PC-3 (cell line): ENCODE data around the gene SMYD3. TPM values are rescaled to one million over a fixed set of nuclear protein-coding genes. Genes with fewer than 3 reads are reported as not detected.
A peak's percentile ranks its signal among the peaks of the same experiment; 100 is the strongest.

Source experiments
- ATAC-seq: fragments of 200-7000 bp; cut with Tn5 transposase; 2 replicates; pipeline ENCODE4 v1.9.1; 2020; ENCODE audit warnings: mild to moderate bottlenecking, moderate library complexity
- BruUV-seq: library from RNA; stranded (reverse); fragments of 400-500 nt; replicated peaks from 2 replicates; lab custom pipeline; 2021; lab: Mats Ljungman, UMichigan
- CTCF ChIA-PET: fragments of 300-600 bp; sonication (Branson Sonifier 250); formaldehyde crosslinking; loops from one replicate; lab custom pipeline; 2022; ENCODE audit warnings: antibody characterized with exemption; lab: Charles Lee
- POLR2A ChIA-PET: fragments of 300-600 bp; sonication (Branson Sonifier 250); formaldehyde crosslinking; loops from one replicate; lab custom pipeline; 2022; ENCODE audit warnings: antibody characterized with exemption; ENCODE audit not compliant: unreplicated experiment; lab: Charles Lee
- DNase-seq: peaks from one replicate; pipeline ENCODE4 v3.0.0-alpha.2; 2015
- H2AFZ ChIP-seq: fragments of 300-600 bp; sonication (generic); 2 replicates; pipeline ENCODE4 v1.6.0; 2016; ENCODE audit warnings: antibody characterized with exemption, low read length
- H3F3A ChIP-seq: fragments of 300-600 bp; sonication (generic); one replicate; pipeline ENCODE4 v1.6.0; 2017; ENCODE audit warnings: antibody characterized with exemption, low read length, control low read depth, mild to moderate bottlenecking; ENCODE audit not compliant: unreplicated experiment
- H3K27ac ChIP-seq: fragments of 300-600 bp; sonication (generic); 2 replicates; pipeline ENCODE4 v1.5.1; 2016; ENCODE audit warnings: mild to moderate bottlenecking, low read length
- H3K27me3 ChIP-seq: fragments of 300-600 bp; sonication (generic); 2 replicates; pipeline ENCODE4 v1.6.1; 2016; ENCODE audit warnings: low read length, mixed read lengths
- H3K36me3 ChIP-seq: fragments of 300-600 bp; sonication (generic); 2 replicates; pipeline ENCODE4 v1.6.1; 2016; ENCODE audit warnings: low read depth, mixed run types, low read length, mixed read lengths
- H3K4me1 ChIP-seq: fragments of 300-600 bp; sonication (generic); 2 replicates; pipeline ENCODE4 v1.5.1; 2016; ENCODE audit warnings: low read length; ENCODE audit not compliant: insufficient read depth
- H3K4me2 ChIP-seq: fragments of 300-600 bp; sonication (generic); 2 replicates; pipeline ENCODE4 v1.6.0; 2016; ENCODE audit warnings: low read length
- H3K4me3 ChIP-seq: fragments of 300-600 bp; sonication (generic); 2 replicates; pipeline ENCODE4 v1.5.1; 2016; ENCODE audit warnings: mild to moderate bottlenecking, low read length, mixed read lengths
- H3K79me2 ChIP-seq: fragments of 300-600 bp; sonication (generic); 2 replicates; pipeline ENCODE4 v1.6.1; 2017; ENCODE audit warnings: low read length, mixed read lengths
- H3K9ac ChIP-seq: fragments of 300-600 bp; sonication (generic); 2 replicates; pipeline ENCODE4 v1.6.0; 2016; ENCODE audit warnings: mild to moderate bottlenecking, low read length
- H3K9me2 ChIP-seq: fragments of 300-600 bp; sonication (generic); replicated peaks from 2 replicates; pipeline ENCODE4 v1.6.1; 2016; ENCODE audit warnings: mixed run types, low read length, mixed read lengths
- H3K9me3 ChIP-seq: fragments of 300-600 bp; sonication (generic); 2 replicates; pipeline ENCODE4 v1.6.1; 2016; ENCODE audit warnings: low read length, mixed read lengths
- H4K20me1 ChIP-seq: fragments of 300-600 bp; sonication (generic); 2 replicates; pipeline ENCODE4 v1.6.1; 2016; ENCODE audit warnings: low read length, mixed read lengths
- CTCF ChIP-seq: fragments of 300-600 bp; sonication (generic); conservative IDR thresholded peaks from 2 replicates; pipeline ENCODE4 v1.5.1; 2017; ENCODE audit warnings: antibody characterized with exemption, low read depth, mild to moderate bottlenecking, low read length
- EZH2 ChIP-seq: fragments of 300-600 bp; sonication (generic); IDR thresholded peaks from one replicate; pipeline ENCODE4 v1.6.1; 2017; ENCODE audit warnings: antibody characterized with exemption, mild to moderate bottlenecking, low read length; ENCODE audit not compliant: unreplicated experiment
- EZH2phosphoT487 ChIP-seq: fragments of 300-600 bp; sonication (generic); IDR thresholded peaks from 2 replicates; pipeline ENCODE4 v1.6.1; 2018; ENCODE audit warnings: mild to moderate bottlenecking, antibody characterized with exemption, low read length, borderline replicate concordance
- intact Hi-C: fragments of 100-400 bp; cut with micrococcal nuclease; formaldehyde crosslinking; loops from 2 replicates; pipeline ENCODE4 v1.9.0; 2023
- total RNA-seq: library from RNA; depleted of rRNA; stranded (reverse); fragments of >200 nt; gene quantifications from 2 replicates; pipeline ENCODE4 v1.2.3, GENCODE V29; 2014

Gene SMYD3
- total RNA-seq, 1 experiment from 2014 or later, result 33.0 TPM

DNA sequence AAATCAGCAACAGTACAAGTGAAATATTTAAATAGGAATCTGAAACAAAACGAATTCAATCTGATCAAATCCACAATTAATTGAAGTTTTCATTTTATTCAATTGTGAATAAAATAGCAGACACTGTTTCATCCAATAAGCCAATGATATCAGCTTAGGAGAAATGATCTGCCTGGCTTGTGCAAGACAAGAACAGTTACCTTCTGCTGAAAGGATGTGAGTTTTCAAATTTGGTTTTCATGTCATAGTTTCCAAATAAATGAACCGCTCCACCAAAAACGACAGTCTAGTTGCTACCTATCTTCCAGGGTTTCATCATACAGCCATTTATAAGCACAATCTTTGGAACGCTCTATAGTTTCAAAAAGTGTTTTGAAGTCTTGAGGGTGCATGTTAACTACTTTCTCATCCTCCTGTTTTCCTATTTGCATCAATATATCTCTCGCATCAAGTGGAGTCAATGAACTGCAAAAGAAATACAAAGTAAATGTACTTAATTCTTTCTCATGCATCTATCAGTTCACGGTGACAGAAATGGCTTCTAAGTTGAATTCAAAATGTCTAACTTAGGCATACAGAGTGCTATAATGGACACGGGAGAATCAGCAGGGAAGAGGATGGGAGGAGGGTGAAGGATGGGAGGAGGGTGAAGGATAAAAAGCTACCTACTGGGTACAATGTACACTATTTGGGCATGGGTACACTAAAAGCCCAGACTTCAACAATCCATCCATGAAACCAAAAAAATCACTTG lies 33.8 kb upstream of the SMYD3 start:
- no peak for TF ChIP-seq CTCF
- no peak for TF ChIP-seq EZH2
- TF ChIP-seq EZH2phosphoT487, result no peak

DNA sequence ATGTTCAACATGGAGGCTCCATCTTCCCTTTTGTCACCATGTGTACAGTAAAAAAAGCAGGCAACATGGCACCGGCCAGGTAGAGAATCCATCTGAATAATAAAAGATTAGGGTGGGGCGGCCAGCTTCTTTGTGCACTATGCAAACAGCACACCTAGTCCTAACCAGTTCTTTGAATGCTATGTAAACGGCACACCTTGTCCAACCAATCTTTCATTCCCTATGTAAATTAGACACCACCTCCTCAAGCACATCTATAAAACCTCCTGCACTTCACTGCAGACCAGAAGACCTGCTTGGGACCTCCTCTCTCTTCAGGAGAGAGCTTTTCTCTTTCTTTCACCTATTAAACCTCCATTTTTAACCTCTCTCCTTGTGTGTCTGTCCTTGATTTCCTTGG lies 30.8 kb upstream of the SMYD3 start:
- no peaks in the 10 kb centered on the region for H4K20me1 ChIP-seq
- peaks cover 23% of the 10 kb centered on the region for H3K36me3 ChIP-seq
- no peak overlapping the region for H3K4me2 ChIP-seq
- H2AFZ ChIP-seq, result no peak overlapping the region
- ATAC-seq, result peak; percentile 74
- ChIA-PET POLR2A (no interaction called here), CTCF (no interaction called here)
- H3K9ac ChIP-seq, result no peak overlapping the region
- intact Hi-C loops, result no loop called here
- peak; percentile 12 for DNase-seq
- no peaks in the 10 kb centered on the region for H3K27me3 ChIP-seq
- H3K9me2 ChIP-seq, result no peaks in the 10 kb centered on the region
- no TSS peak for BruUV-seq
- no peaks in the 10 kb centered on the region for H3K79me2 ChIP-seq
- no peak overlapping the region for H3K27ac ChIP-seq
- H3K9me3 ChIP-seq, result no peaks in the 10 kb centered on the region
- H3K4me3 ChIP-seq, result no peak overlapping the region
- TF ChIP-seq EZH2 (no peak), EZH2phosphoT487 (no peak), CTCF (no peak)
- no peaks in the 10 kb centered on the region for H3F3A ChIP-seq
- H3K4me1 ChIP-seq, result no peaks in the 10 kb centered on the region

More for the DNA sequence above, 33.8 kb upstream of the SMYD3 start:
- Histone ChIP-seq H3K9ac (no peak overlapping the region), H3K79me2 (no peaks in the 10 kb centered on the region), H3K27me3 (no peaks in the 10 kb centered on the region), H3K4me3 (no peak overlapping the region), H3F3A (no peaks in the 10 kb centered on the region), H3K4me1 (no peaks in the 10 kb centered on the region), H2AFZ (no peak overlapping the region), H3K9me3 (no peaks in the 10 kb centered on the region), H3K36me3 (peaks cover 40% of the 10 kb centered on the region), H3K4me2 (no peak overlapping the region), H3K9me2 (no peaks in the 10 kb centered on the region), H4K20me1 (no peaks in the 10 kb centered on the region), H3K27ac (no peak overlapping the region)
- intact Hi-C loops, result no loop called here
- CTCF ChIA-PET, result no interaction called here
- BruUV-seq, result no TSS peak
- POLR2A ChIA-PET, result no interaction called here
- ATAC-seq (no peak), DNase-seq (no peak)

DNA sequence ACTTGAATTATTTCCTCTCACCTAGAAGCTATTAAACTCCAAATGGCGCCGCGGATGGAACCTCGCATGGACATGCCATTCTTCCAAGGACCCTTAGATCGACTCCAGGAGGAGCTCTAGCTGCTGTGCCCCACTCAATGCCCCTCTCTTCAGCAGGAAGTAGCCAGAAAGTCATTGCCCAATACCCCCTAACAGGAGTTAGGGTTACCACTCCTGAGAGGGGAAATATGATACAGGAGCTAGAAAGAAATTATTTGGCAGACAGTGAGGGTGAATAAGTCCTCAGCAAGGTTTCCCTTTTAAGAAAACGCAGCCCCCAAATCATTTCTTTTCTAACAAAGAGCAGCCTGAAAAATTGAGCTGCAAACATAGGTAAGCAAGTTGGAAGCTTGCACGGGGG lies 30.4 kb upstream of the SMYD3 start:
- no peaks in the 10 kb centered on the region for H3K27me3 ChIP-seq
- H4K20me1 ChIP-seq, result no peaks in the 10 kb centered on the region
- no peaks in the 10 kb centered on the region for H3K79me2 ChIP-seq
- DNase-seq (no peak), ATAC-seq (no peak)
- intact Hi-C loops, result no loop called here
- no peak overlapping the region for H3K4me2 ChIP-seq
- BruUV-seq, result no TSS peak
- H3F3A ChIP-seq, result no peaks in the 10 kb centered on the region
- no peak overlapping the region for H2AFZ ChIP-seq
- TF ChIP-seq EZH2phosphoT487, result no peak
- no peak for TF ChIP-seq CTCF
- TF ChIP-seq EZH2, result no peak
- no peaks in the 10 kb centered on the region for H3K4me1 ChIP-seq
- POLR2A ChIA-PET, result no interaction called here
- H3K9me3 ChIP-seq, result no peaks in the 10 kb centered on the region
- no peak overlapping the region for H3K27ac ChIP-seq
- CTCF ChIA-PET, result no interaction called here
- no peaks in the 10 kb centered on the region for H3K9me2 ChIP-seq
- peaks cover 19% of the 10 kb centered on the region for H3K36me3 ChIP-seq
- H3K4me3 ChIP-seq, result no peak overlapping the region
- no peak overlapping the region for H3K9ac ChIP-seq
